ENCODE data around the gene PAFAH2.

The PAFAH2 gene

GRCh38 chr1:25985171-25985570 is 12.7 kb downstream of the PAFAH2 start:
- TF ChIP-seq CTCF (conservative IDR thresholded peaks at IDR 0.05; ENCODE audit: low read depth, low read length) = no peak

GRCh38 chr1:25979210-25979609 is 18.7 kb downstream of the PAFAH2 start:
- H3K4me3 ChIP-seq (ENCODE audit: low read depth, low read length) = no peak overlapping the region
- DNase-seq (ENCODE audit: low read depth) = no peak
- no peak for TF ChIP-seq CTCF (conservative IDR thresholded peaks at IDR 0.05; ENCODE audit: low read depth, low read length)

More at GRCh38 chr1:25985171-25985570, 12.7 kb downstream of the PAFAH2 start:
- DNase-seq (ENCODE audit: low read depth) = no peak
- H3K4me3 ChIP-seq (ENCODE audit: low read depth, low read length) = no peak overlapping the region

- no peak for TF ChIP-seq CTCF (conservative IDR thresholded peaks at IDR 0.05; ENCODE audit: low read depth, low read length)
- H3K4me3 ChIP-seq (ENCODE audit: low read depth, low read length) = no peak overlapping the region
- no peak for DNase-seq (ENCODE audit: low read depth)
Observed at GRCh38 chr1:25978403-25978802, 19.5 kb downstream of the PAFAH2 start.

- no peak for TF ChIP-seq CTCF (conservative IDR thresholded peaks at IDR 0.05; ENCODE audit: low read depth, low read length)
- no peak for DNase-seq (ENCODE audit: low read depth)
- H3K4me3 ChIP-seq (ENCODE audit: low read depth, low read length) = no peak overlapping the region
Observed at GRCh38 chr1:25977801-25978200, 20.1 kb downstream of the PAFAH2 start.

GRCh38 chr1:25973610-25974321 is 24.1 kb downstream of the PAFAH2 start:
- no peak overlapping the region for H3K4me3 ChIP-seq (ENCODE audit: low read depth, low read length)
- no peak for DNase-seq (ENCODE audit: low read depth)
- no peak for TF ChIP-seq CTCF (conservative IDR thresholded peaks at IDR 0.05; ENCODE audit: low read depth, low read length)

- no peak for TF ChIP-seq CTCF (conservative IDR thresholded peaks at IDR 0.05; ENCODE audit: low read depth, low read length)
- H3K4me3 ChIP-seq (ENCODE audit: low read depth, low read length) = no peak overlapping the region
- no peak for DNase-seq (ENCODE audit: low read depth)
Observed at GRCh38 chr1:25971811-25972180, 26.1 kb downstream of the PAFAH2 start.

All from choroid plexus epithelial cell (primary cell).